A673 (cell line): ENCODE data around the gene GBE1. TPM values are rescaled to one million over a fixed set of nuclear protein-coding genes. Genes with fewer than 3 reads are reported as not detected.

Experiments used
- BruUV-seq: library from RNA; stranded (reverse); fragments of 400-500 nt; replicated peaks from 2 replicates; lab custom pipeline; 2021; lab: Mats Ljungman, UMichigan
- CTCF ChIA-PET: fragments of 300-600 bp; sonication (Branson Sonifier 250); formaldehyde crosslinking; loops from one replicate; lab custom pipeline; 2022; ENCODE audit warnings: antibody characterized with exemption; lab: Charles Lee
- POLR2A ChIA-PET: fragments of 300-600 bp; sonication (Branson Sonifier 250); formaldehyde crosslinking; loops from one replicate; lab custom pipeline; 2022; ENCODE audit warnings: antibody characterized with exemption; ENCODE audit not compliant: low non-redundant PET; lab: Charles Lee
- DNase-seq: peaks from one replicate; pipeline ENCODE4 v3.0.0-alpha.2; 2015; ENCODE audit warnings: low spot score
- H3K27ac ChIP-seq: fragments of 200-600 bp; sonication (generic); 2 replicates; pipeline ENCODE4 v1.5.1; 2016; ENCODE audit warnings: mixed run types, low read depth, mild to moderate bottlenecking, mixed read lengths, antibody characterized with exemption, low read length; ENCODE audit not compliant: poor library complexity, severe bottlenecking
- H3K27me3 ChIP-seq: fragments of 200-600 bp; sonication (generic); replicated peaks from 2 replicates; pipeline ENCODE4 v1.6.1; 2017; ENCODE audit warnings: mixed run types, low read depth, mild to moderate bottlenecking, mixed read lengths, antibody characterized with exemption, low read length; ENCODE audit not compliant: insufficient read depth, poor library complexity
- H3K36me3 ChIP-seq: fragments of 200-600 bp; sonication (generic); 2 replicates; pipeline ENCODE4 v1.6.1; 2016; ENCODE audit warnings: mixed run types, mild to moderate bottlenecking, mixed read lengths, antibody characterized with exemption, low read length; ENCODE audit not compliant: insufficient read depth, poor library complexity, severe bottlenecking
- H3K4me1 ChIP-seq: fragments of 200-600 bp; sonication (generic); 2 replicates; pipeline ENCODE4 v1.6.1; 2017; ENCODE audit warnings: mixed run types, mild to moderate bottlenecking, mixed read lengths, antibody characterized with exemption, low read length; ENCODE audit not compliant: insufficient read depth, poor library complexity, severe bottlenecking
- H3K4me3 ChIP-seq: fragments of 200-600 bp; sonication (generic); 2 replicates; pipeline ENCODE4 v1.5.1; 2016; ENCODE audit warnings: low read depth, mixed run types, mild to moderate bottlenecking, mixed read lengths, low read length; ENCODE audit not compliant: poor library complexity, severe bottlenecking
- H3K9me3 ChIP-seq: fragments of 200-600 bp; sonication (generic); 2 replicates; pipeline ENCODE4 v1.6.1; 2016; ENCODE audit warnings: mixed run types, low read depth, mild to moderate bottlenecking, mixed read lengths, antibody characterized with exemption, low read length; ENCODE audit not compliant: poor library complexity, severe bottlenecking
- CTCF ChIP-seq: fragments of 300-800, 200-600 bp; sonication (generic); conservative IDR thresholded peaks from 2 replicates; pipeline ENCODE4 v1.5.1; 2017; ENCODE audit warnings: low read depth, mild to moderate bottlenecking, antibody characterized with exemption, low read length, moderate library complexity, mixed read lengths
- EZH2 ChIP-seq: fragments of 200-600 bp; sonication (generic); IDR thresholded peaks from 2 replicates; pipeline ENCODE4 v1.6.1; 2017; ENCODE audit warnings: borderline replicate concordance, low read depth, mild to moderate bottlenecking, mixed read lengths, antibody characterized with exemption, low read length; ENCODE audit not compliant: poor library complexity, severe bottlenecking
- intact Hi-C: fragments of 100-400 bp; cut with micrococcal nuclease; formaldehyde crosslinking; loops from one replicate; pipeline ENCODE4 v1.10.0; 2022; ENCODE audit not compliant: unreplicated experiment
- total RNA-seq: library from RNA; stranded (reverse); gene quantifications from 2 replicates; pipeline ENCODE4 v1.2.3, GENCODE V29; 2021

GBE1 gene
- total RNA-seq, 1 experiment from 2014 or later: 8.2 TPM

- Histone ChIP-seq H3K4me3 (no peak overlapping the region), H3K9me3 (no peaks in the 10 kb centered on the region), H3K27me3 (no peaks in the 10 kb centered on the region), H3K27ac (no peak overlapping the region), H3K4me1 (no peaks in the 10 kb centered on the region), H3K36me3 (no peaks in the 10 kb centered on the region)
- intact Hi-C loops: no loop called here
- DNase-seq: no peak
- ChIA-PET POLR2A (no interaction called here), CTCF (no interaction called here)
- TF ChIP-seq EZH2: no peak
- no peak for TF ChIP-seq CTCF
- no TSS peak for BruUV-seq
These were observed 276.9 kb downstream of the GBE1 start for GRCh38 chr3:81484520-81484919.

GRCh38 chr3:81483046-81483445 lies 278.4 kb downstream of the GBE1 start:
- Histone ChIP-seq H3K4me1 (no peaks in the 10 kb centered on the region), H3K27ac (no peak overlapping the region), H3K9me3 (no peaks in the 10 kb centered on the region), H3K4me3 (no peak overlapping the region), H3K36me3 (no peaks in the 10 kb centered on the region), H3K27me3 (no peaks in the 10 kb centered on the region)
- ChIA-PET POLR2A (no interaction called here), CTCF (interaction anchor here (0.5 kb wide), 1 partner anchor 181 kb away, joined by 10 read pairs; no protein-coding TSS in a partner anchor)
- BruUV-seq: no TSS peak
- no peak for TF ChIP-seq EZH2
- no peak for TF ChIP-seq CTCF
- DNase-seq: no peak
- intact Hi-C loops: no loop called here

DNA sequence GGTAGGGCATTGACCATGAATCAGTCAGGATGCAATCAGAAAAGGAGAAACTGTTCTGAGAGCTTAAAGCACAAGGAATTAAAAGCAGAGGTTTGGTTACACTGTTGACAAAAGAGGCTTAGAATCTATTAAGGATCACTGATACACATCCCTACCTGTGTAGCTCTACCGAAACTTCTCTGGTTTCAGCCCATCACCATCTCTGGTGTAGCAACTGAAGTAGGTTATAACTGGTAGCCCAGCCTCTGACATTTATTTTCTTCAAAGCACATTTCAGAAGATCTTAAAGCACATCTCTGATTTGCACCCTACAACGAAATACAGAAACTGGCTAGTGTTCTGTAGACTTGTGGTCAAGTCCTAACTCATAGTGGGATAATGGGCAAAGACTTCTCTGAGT lies 283.7 kb downstream of the GBE1 start:
- Histone ChIP-seq H3K27ac (no peak overlapping the region), H3K4me3 (no peak overlapping the region), H3K9me3 (no peaks in the 10 kb centered on the region), H3K4me1 (no peaks in the 10 kb centered on the region), H3K27me3 (no peaks in the 10 kb centered on the region), H3K36me3 (no peaks in the 10 kb centered on the region)
- TF ChIP-seq CTCF: no peak
- TF ChIP-seq EZH2: no peak
- no peak for DNase-seq
- BruUV-seq: no TSS peak
- intact Hi-C loops: no loop called here
- ChIA-PET CTCF (no interaction called here), POLR2A (no interaction called here)
